Liver (tissue), 9 donors: ENCODE measurements around the gene KLF12. TPM values are rescaled to one million over a fixed set of nuclear protein-coding genes. Genes with fewer than 3 reads are reported as not detected.

Experiments
- DNase-seq: peaks from one replicate; pipeline ENCODE4 v3.0.0-alpha.2; 2017; ENCODE audit warnings: low spot score
- H3K27ac ChIP-seq, 2 donors: one replicate each; pipeline ENCODE4 v1.7.0; 2013; ENCODE audit warnings: inconsistent platforms in 2 of 2, low read length in 2 of 2, control low read depth in 1 of 2, low read depth in 1 of 2, mild to moderate bottlenecking in 1 of 2
- H3K27me3 ChIP-seq, 4 donors: one replicate each; pipeline versions ENCODE4 v1.6.1 to v1.7.0; 2013; ENCODE audit warnings: low read length in 3 of 4, inconsistent platforms in 1 of 4, mild to moderate bottlenecking in 1 of 4, moderate library complexity in 1 of 4; ENCODE audit not compliant: control insufficient read depth in 4 of 4, insufficient read depth in 4 of 4
- H3K36me3 ChIP-seq, 4 donors: one replicate each; pipeline versions ENCODE4 v1.6.1 to v1.7.0; 2013; ENCODE audit warnings: low read length in 3 of 4, mild to moderate bottlenecking in 3 of 4, low read depth in 1 of 4, moderate library complexity in 1 of 4; ENCODE audit not compliant: control insufficient read depth in 4 of 4, insufficient read depth in 3 of 4
- H3K4me1 ChIP-seq, 4 donors: one replicate each; pipeline versions ENCODE4 v1.6.1 to v1.7.0; 2013; ENCODE audit warnings: low read length in 3 of 4, mild to moderate bottlenecking in 3 of 4, moderate library complexity in 1 of 4; ENCODE audit not compliant: control insufficient read depth in 4 of 4, insufficient read depth in 4 of 4
- H3K4me3 ChIP-seq, 3 donors: one replicate each; pipeline versions ENCODE4 v1.6.1 to v1.7.0; 2013; ENCODE audit warnings: low read length in 3 of 3, control low read depth in 1 of 3, low read depth in 1 of 3, mild to moderate bottlenecking in 1 of 3
- H3K9ac ChIP-seq, 2 donors: one replicate each; pipeline ENCODE4 v1.7.0; 2013; ENCODE audit warnings: low read length in 2 of 2, mild to moderate bottlenecking in 2 of 2, moderate library complexity in 2 of 2, control low read depth in 1 of 2, low read depth in 1 of 2
- H3K9me3 ChIP-seq, 4 donors: one replicate each; pipeline versions ENCODE4 v1.6.1 to v1.7.0; 2013; ENCODE audit warnings: low read length in 3 of 4; ENCODE audit not compliant: control insufficient read depth in 4 of 4
- ATF3 ChIP-seq: IDR thresholded peaks from 2 replicates; pipeline ENCODE4 v1.6.1; 2016; ENCODE audit warnings: antibody characterized with exemption
- CTCF ChIP-seq: fragments of 150-350 bp; IDR thresholded peaks from 2 replicates; pipeline ENCODE4 v1.5.1; 2017; ENCODE audit warnings: improper control_type of control experiment, low read depth, low read length; ENCODE audit not compliant: missing input control
- EGR1 ChIP-seq, 2 donors: IDR thresholded peaks; 2 replicates each; pipeline ENCODE4 v1.6.1; 2016 to 2018; ENCODE audit warnings: antibody characterized with exemption in 2 of 2, low read depth in 2 of 2
- FOXA1 ChIP-seq: IDR thresholded peaks from 2 replicates; pipeline ENCODE4 v1.6.1; 2016; ENCODE audit warnings: antibody characterized with exemption
- FOXA2 ChIP-seq: IDR thresholded peaks from 2 replicates; pipeline ENCODE4 v1.6.1; 2016; ENCODE audit warnings: antibody characterized with exemption
- GABPA ChIP-seq, 2 donors: IDR thresholded peaks in 1 of 2; conservative IDR thresholded peaks in 1 of 2; 2 replicates each; pipeline ENCODE4 v1.6.1; 2016; ENCODE audit warnings: antibody characterized with exemption in 2 of 2, mild to moderate bottlenecking in 1 of 2, moderate library complexity in 1 of 2
- HNF4A ChIP-seq, 2 donors: conservative IDR thresholded peaks; 2 replicates each; pipeline ENCODE4 v1.6.1; 2016; ENCODE audit warnings: antibody characterized with exemption in 2 of 2, mild to moderate bottlenecking in 2 of 2
- HNF4G ChIP-seq: IDR thresholded peaks from 2 replicates; pipeline ENCODE4 v1.6.1; 2016; ENCODE audit warnings: antibody characterized with exemption
- JUND ChIP-seq, 2 donors: IDR thresholded peaks; 2 replicates each; pipeline ENCODE4 v1.6.1; 2016; ENCODE audit warnings: antibody characterized with exemption in 2 of 2
- MAX ChIP-seq: IDR thresholded peaks from 2 replicates; pipeline ENCODE4 v1.6.1; 2016; ENCODE audit warnings: antibody characterized with exemption
- NR2F2 ChIP-seq: IDR thresholded peaks from 2 replicates; pipeline ENCODE4 v1.6.1; 2016; ENCODE audit warnings: antibody characterized with exemption
- RAD21 ChIP-seq, 2 donors: IDR thresholded peaks; 2 replicates each; pipeline ENCODE4 v1.6.1; 2016; ENCODE audit warnings: antibody characterized with exemption in 2 of 2, mild to moderate bottlenecking in 2 of 2
- REST ChIP-seq: IDR thresholded peaks from 2 replicates; pipeline ENCODE4 v1.6.1; 2016; ENCODE audit warnings: antibody characterized with exemption, mild to moderate bottlenecking
- RXRA ChIP-seq, 2 donors: IDR thresholded peaks; 2 replicates each; pipeline ENCODE4 v1.6.1; 2017 to 2018; ENCODE audit warnings: antibody characterized with exemption in 2 of 2, mild to moderate bottlenecking in 1 of 2
- SP1 ChIP-seq: IDR thresholded peaks from 2 replicates; pipeline ENCODE4 v1.6.1; 2018; ENCODE audit warnings: antibody characterized with exemption, mild to moderate bottlenecking
- TAF1 ChIP-seq: conservative IDR thresholded peaks from 2 replicates; pipeline ENCODE4 v1.6.1; 2016; ENCODE audit warnings: antibody characterized with exemption, mild to moderate bottlenecking
- YY1 ChIP-seq: IDR thresholded peaks from 2 replicates; pipeline ENCODE4 v1.6.1; 2016; ENCODE audit warnings: antibody characterized with exemption, mild to moderate bottlenecking
- WGBS: extraction: QIAGEN DNeasy Blood & Tissue Kit; methylation state at CpG from one replicate; pipeline ENCODE4 v1.1.7; 2013; 5-methylcytosine and 5-hydroxymethylcytosine counted together
- polyA plus RNA-seq, 2 donors: library from polyadenylated mRNA; stranded (reverse) in 1 of 2; unstranded in 1 of 2; fragments of 200-250 nt in 1 of 2; fragments of >200 nt in 1 of 2; fragmentation: Nextera tagmentation in 1 of 2; extraction: Ambion mirVana in 1 of 2; gene quantifications; one replicate each; pipeline versions ENCODE4 v1.2.1 to v1.2.3, GENCODE V29; 2013 to 2015
- total RNA-seq, 2 donors: library from RNA; depleted of rRNA; stranded (reverse); fragments of >200 nt; gene quantifications; one replicate each; pipeline ENCODE4 v1.2.3, GENCODE V29; 2014
- TF ChIP-seq, protein P1 (sequence below): IDR thresholded peaks from 2 replicates; pipeline ENCODE4 v1.6.1; 2016; ENCODE audit warnings: antibody characterized with exemption
- donor health status: healthy.
- donor health status: healthy.
- donor health status: healthy.
- donor health status: healthy.
- donor health status: healthy.

Gene KLF12
- total RNA-seq: 10 to 100 TPM in 1 of 2 donors, 1 to 10 TPM in 1; 8.7 to 15.9 TPM
- polyA plus RNA-seq: 10 to 100 TPM in 1 of 2 donors, 1 to 10 TPM in 1; 2.4 to 14.0 TPM

- Histone ChIP-seq H3K9ac (peak within 1 kb of the TSS; percentile 25 to 88), H3K27ac (peak within 1 kb of the TSS; percentile 68 to 92), H3K9me3 (no peaks in the 10 kb centered on the region), H3K4me3 (peak within 1 kb of the TSS; percentile 80 to 98 (median 85)), H3K27me3 (no peaks in the 10 kb centered on the region), H3K36me3 (no peaks in the 10 kb centered on the region), H3K4me1 (peaks cover 4 to 48% (median 42%) of the 10 kb centered on the region in 4 donors)
- WGBS: 1% methylated on average over 54 of the region's 54 CpGs
- TF ChIP-seq SP1 (peak; percentile 5), YY1 (peak; percentile 42), RAD21 (IDR thresholded peaks at IDR 0.05) (peak in 1 of 2 donors; percentile 22), RXRA (IDR thresholded peaks at IDR 0.05) (peak in 1 of 2 donors; percentile 24), HNF4A (conservative IDR thresholded peaks at IDR 0.05) (peak in 1 of 2 donors; percentile 9), CTCF (no peak), FOXA1 (no peak)
- peak; percentile 73 for DNase-seq
Observed at GRCh38 chr13:74134221-74134776, at the start of gene KLF12. Gene KLF12 (minus strand): TSS chr13:74134404.

DNA sequence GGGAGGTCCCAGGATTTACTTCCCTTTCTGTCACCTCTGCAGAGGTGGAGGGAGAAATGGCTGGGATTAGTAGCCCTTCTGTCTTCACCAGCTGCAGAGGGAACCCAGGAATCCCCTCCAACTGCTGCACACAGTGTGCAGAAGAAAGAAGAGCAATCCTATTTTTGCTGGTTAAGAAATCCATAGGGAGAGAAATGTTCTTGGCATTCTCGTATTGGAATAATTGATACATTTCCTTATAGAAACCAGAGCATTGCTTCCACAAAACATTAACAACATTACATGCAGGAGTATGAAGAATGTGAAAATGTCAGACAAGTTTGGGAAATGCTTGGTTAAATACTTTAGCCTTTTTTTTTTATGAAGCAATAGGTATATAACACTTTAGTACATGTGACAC lies 48.3 kb upstream of the KLF12 start:
- no peaks in the 10 kb centered on the region for H3K9me3 ChIP-seq
- H3K36me3 ChIP-seq: no peaks in the 10 kb centered on the region
- DNase-seq: no peak
- H3K27me3 ChIP-seq: no peaks in the 10 kb centered on the region
- H3K4me3 ChIP-seq: no peak overlapping the region
- no peak overlapping the region for H3K27ac ChIP-seq
- 96% methylated on average over 1 of the region's 1 CpG for WGBS
- TF ChIP-seq YY1: no peak
- no peak for TF ChIP-seq EGR1 (IDR thresholded peaks at IDR 0.05; ENCODE audit: low read depth in 2 of 2)
- TF ChIP-seq NR2F2: no peak
- TF ChIP-seq TAF1: no peak
- TF ChIP-seq, protein P1, sequence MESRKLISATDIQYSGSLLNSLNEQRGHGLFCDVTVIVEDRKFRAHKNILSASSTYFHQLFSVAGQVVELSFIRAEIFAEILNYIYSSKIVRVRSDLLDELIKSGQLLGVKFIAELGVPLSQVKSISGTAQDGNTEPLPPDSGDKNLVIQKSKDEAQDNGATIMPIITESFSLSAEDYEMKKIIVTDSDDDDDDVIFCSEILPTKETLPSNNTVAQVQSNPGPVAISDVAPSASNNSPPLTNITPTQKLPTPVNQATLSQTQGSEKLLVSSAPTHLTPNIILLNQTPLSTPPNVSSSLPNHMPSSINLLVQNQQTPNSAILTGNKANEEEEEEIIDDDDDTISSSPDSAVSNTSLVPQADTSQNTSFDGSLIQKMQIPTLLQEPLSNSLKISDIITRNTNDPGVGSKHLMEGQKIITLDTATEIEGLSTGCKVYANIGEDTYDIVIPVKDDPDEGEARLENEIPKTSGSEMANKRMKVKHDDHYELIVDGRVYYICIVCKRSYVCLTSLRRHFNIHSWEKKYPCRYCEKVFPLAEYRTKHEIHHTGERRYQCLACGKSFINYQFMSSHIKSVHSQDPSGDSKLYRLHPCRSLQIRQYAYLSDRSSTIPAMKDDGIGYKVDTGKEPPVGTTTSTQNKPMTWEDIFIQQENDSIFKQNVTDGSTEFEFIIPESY: no peak
- TF ChIP-seq CTCF: no peak
- TF ChIP-seq GABPA (IDR thresholded peaks at IDR 0.05 in 1 of 2, conservative IDR thresholded peaks at IDR 0.05 in 1 of 2): no peak
- TF ChIP-seq REST: no peak
- no peak for TF ChIP-seq RAD21 (IDR thresholded peaks at IDR 0.05)
- no peak for TF ChIP-seq FOXA1
- TF ChIP-seq SP1: no peak
- no peak for TF ChIP-seq HNF4A (conservative IDR thresholded peaks at IDR 0.05)
- no peak for TF ChIP-seq HNF4G
- TF ChIP-seq FOXA2: no peak
- no peak for TF ChIP-seq RXRA (IDR thresholded peaks at IDR 0.05)
- no peak for TF ChIP-seq JUND (IDR thresholded peaks at IDR 0.05)
- TF ChIP-seq MAX: no peak
- TF ChIP-seq ATF3: no peak
- H3K4me1 ChIP-seq: no peaks in the 10 kb centered on the region
- H3K9ac ChIP-seq: no peak overlapping the region
